Glomerular visceral epithelial cell (primary cell): ENCODE data around the gene CHRM4.

Experiments
- DNase-seq: peaks from one replicate; pipeline ENCODE4 v3.0.0-alpha.2; 2016; ENCODE audit errors: extremely low spot score

Gene CHRM4

DNA sequence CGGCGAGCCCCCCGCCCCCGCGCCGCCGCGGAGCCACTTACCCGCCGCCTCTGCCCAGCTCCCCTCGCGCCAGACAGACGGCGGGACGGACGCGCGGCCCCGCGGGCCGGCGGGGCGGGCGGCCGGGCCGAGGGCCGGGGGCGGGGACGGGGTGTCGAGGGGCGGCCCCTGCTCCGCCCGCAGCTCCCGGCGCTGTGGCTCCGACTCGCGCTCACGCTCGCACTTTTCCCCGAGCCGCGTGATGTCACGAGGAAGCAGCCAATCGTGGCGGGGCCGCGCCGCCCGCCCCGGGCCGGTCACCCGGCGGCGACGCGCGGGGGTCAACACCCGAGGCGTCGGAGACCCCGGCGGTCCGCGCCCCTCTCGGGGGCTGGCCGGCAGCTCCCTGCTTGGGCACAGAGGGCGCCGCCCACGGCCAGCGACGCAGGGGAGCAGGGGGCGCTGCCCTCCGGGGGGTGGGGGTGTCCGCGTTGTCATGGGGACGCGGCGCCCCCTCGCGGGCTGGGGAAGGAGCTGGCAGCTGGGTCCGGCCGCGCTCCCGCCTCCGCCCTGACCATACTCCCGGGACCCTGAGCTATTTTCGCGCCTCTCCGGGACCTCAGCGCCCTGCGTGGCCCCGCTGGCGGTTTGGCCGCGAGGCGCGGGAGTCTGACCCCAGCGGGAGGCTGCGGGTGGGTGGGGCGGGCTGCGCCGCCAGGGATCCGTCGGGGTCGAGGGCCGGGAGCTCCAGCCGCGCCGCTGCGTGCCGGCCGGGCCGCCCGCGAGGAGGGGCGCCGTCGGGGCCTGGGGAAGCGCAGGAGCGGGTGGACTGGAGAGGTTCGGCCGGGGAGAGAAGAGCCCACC is at the start of gene CHRM4:
Gene CHRM4, minus strand, starts transcription at position 199 of the 843 bp plus-strand sequence. CDS start 5,219 bp downstream, outside the sequence.
- DNase-seq = peak; percentile 48

DNA sequence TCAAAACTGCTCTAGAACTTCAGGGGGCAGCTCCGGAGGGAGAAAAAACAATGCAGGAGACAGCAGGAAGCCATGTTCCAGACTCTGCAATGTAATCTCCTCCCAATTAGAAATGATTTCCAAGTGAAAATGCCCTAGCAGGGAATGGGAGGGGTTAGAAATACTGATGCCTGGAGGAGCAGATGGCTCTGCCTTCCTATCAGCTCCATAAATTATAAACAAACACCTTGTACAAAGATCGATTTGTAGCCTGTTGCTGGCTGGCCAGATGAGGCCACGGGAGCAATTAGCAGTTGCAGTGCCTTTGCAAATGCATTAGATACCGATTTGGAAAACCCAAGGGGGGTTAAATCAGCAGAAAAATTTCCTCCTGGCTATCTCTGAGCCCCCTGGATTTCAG is 46.6 kb upstream of the CHRM4 start:
- no peak for DNase-seq

DNA sequence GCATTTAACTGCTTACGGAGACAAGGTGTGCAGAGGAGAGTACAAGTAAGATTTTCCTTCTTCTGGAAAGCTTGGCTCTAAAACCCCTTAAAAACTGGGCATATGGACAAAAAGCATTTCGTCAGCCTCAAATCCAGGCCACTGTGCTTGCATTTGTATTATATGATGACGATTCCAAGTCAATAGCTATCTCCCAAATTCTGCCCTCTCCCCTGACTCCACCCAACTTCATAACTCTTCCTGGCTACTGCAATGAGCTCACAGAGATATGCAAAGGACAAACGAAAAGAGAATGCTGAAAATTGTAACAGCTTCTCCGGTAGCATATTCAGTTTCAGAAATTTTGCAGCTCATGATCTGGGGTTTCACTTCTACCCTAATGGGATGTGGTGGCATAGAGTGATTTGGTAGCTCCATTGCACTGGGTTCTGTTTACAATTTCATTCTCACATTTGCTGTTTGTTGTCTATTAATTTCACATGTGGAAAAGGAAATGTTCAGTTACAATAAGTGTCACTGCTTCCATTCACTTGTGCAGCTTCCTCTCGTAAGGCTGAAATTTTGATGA is 45.6 kb upstream of the CHRM4 start:
- no peak for DNase-seq

DNA sequence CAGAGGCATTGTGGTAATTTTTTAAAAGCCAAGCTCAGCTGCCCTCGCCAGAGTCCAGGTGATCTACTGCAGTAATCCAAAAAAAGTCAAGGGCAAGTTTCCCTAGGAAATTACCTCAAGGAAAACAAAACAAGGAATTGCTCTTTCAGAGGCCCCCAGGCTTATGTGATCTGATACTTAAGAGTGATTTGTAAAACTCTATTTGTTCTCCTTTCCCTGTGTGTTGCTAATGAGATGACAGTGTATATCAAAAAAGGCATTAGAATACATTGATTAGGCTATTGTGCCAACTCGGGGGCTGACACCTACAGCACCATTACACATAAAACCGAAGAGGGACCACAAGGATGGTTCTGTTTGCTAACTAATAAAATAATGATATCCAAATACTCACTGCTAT is 44.5 kb upstream of the CHRM4 start:
- DNase-seq = no peak

DNA sequence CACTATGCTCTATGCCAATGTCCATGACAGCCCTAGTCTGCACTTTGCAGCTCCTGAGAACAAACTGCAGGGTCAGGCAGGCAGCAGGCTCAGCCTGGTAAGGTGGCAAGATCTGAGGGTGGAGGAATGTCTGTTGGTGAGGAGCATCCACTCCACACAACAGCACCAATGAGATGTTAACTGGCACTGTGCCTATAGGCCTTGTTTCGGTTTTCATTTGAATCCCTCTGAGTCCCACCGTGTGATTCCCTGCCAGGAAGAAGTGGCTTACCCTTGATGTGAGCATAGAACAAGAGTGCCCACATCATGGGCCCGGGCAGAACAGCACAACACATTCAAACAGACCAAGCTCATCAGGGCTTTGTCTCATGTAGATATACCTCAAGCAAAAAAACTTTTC is 44.1 kb upstream of the CHRM4 start:
- no peak for DNase-seq

DNA sequence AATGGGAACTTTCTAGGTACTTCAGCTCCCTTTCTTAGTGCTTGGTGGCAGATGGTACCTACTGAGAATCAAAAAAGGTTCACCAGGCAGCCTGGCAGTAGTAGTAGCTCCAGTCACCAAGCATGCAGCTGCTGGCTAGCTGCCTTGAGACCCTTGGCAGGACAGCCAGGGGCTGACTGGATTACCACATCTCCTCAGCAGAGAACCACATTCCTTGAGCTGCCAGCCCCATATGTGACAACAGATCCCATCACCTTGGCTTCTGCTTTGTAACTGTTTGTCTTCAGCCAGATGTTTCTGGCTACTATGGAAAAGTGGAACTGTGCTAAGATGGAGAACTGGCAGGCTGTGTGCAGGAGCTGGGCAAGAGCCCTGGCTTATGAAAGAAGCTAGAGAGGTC is 39.6 kb upstream of the CHRM4 start:
- no peak for DNase-seq

DNA sequence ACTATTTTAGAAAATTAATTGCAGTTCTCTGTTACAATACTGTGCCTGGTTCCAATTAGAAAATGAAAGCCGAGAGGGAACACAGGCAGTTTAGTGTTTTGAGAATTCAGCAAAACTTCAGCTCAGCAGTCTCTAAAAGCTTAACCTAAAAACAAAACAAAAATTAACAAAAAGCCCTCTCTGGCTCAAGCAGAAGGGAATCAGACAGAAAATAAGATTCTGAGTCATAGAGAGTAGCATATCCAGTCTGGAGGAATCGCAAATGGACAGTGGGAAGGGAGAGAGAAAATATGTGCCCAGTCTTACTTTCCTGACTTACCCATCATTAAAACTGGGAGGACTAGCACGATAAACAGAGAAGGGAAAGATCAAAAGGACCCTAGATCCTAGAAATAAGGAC is 38.1 kb upstream of the CHRM4 start:
- no peak for DNase-seq

DNA sequence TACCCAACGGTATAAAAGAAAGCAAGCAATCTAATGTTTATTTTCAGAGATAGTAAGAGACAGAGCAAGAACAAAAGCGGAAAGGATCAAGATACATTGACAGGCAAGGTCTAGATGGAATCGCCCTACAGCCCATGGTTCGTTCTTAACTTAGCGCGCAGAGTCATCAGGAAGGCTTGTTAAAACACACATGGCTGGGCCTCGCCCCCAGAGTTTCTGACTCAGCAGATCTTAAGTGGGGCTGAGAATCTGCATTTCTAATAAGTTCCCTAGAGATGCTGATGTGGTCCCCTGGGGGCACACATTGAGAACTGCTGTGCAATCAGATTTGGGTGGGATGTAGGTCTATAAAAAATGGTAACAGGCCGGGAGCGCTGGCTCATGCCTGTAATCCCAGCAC is 35.8 kb upstream of the CHRM4 start:
- no peak for DNase-seq

DNA sequence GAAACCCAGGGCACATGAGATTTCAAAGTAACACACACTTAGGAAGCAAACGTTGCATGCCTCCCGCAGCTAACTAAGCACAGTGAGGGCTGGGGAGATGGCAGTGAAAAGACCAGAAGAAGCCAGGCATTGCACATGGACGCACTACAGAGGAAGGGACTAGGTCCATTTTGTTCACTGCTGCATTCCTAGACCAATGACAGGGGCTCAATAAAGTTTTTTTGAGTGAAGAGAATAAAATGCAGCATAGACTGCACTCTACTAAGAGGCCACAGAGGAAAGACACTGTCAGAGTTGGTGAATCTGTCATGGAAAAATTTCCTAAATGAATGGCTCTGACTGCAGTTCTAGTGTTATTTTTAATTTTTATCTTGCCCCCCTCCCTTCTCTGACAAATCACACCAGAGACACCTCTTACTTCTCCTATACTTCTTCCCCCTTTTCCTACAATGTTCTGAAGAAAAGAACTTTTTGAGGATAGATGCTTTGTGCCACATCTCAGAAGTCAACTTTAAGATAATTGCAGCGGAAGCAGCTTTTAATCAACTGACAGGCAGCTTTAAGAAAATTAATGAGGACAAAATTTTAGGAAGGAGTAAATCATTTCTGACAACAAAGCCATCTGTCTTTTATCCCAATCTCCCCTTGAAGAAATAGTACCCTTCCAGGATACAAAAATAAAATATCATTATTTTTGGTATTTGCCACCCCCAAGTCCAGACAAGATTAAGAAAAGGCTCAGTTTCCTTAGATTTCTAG is 34.8 kb upstream of the CHRM4 start:
- no peak for DNase-seq

DNA sequence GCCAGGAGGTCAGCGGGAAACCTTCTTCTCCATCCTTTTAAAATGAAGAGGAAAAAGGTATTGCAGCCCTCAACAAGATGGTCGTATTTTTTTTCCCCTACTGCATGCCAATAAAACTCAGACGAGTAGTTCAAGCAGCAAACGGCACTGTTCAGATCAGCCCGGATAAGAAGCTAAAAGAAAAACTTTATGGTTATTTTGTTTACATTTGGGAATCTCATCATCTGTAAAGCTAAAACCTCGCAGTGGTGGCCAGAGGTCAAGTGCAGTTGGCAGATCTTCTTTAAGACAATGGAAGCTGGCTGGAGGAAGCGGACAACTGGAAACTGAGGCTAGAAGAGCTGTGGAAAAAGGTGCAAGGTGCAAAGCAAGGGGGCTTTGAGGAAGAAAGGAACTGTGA is 31.0 kb upstream of the CHRM4 start:
- no peak for DNase-seq

DNA sequence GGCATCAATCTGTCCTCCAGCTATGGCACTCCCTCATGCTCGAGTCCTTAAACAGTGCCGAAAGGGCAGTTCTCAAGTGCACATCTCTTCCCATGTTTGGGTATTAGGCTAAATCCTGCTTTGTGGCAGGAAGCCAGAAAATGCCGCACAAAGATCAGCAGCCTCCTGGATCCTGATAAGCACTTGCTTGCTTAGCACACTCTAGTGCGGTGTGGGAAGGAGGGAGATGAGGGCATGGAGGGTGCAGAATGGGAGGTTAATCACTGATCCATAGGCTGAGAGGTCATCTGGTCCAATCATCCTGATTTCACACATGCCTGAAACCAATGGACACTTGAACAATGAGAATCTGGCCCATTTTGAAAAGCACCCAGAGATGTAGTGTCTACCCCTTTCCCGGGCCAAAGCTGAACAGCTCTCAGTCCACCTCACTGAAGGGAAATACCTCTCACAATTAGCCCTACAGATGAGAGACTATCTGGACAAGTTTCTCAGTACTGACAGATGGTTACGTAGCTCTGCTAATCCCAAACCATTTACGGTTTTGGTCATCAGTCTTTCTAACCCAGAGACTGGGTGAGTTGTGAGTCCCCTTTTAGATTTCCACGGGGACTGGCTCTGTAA is 29.8 kb upstream of the CHRM4 start:
- DNase-seq = no peak

DNA sequence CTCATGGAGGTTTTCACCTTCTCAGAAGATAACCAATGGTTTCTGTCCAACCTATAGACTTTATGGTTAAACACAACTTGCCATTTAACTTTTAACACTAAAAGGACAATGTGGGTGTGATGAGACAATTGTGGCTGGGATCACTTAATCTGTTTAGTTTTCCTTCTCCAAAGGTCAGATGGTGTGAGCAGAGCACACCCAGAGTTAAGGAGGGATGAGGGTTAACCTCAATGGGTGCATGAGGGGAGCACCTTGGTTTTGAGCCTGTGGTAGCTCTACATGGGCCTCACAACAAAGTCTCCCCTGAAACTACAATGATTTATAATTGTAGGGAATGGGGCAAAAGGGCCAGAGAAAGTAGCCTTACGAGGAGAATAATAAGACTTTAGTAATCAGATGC is 28.9 kb upstream of the CHRM4 start:
- no peak for DNase-seq

DNA sequence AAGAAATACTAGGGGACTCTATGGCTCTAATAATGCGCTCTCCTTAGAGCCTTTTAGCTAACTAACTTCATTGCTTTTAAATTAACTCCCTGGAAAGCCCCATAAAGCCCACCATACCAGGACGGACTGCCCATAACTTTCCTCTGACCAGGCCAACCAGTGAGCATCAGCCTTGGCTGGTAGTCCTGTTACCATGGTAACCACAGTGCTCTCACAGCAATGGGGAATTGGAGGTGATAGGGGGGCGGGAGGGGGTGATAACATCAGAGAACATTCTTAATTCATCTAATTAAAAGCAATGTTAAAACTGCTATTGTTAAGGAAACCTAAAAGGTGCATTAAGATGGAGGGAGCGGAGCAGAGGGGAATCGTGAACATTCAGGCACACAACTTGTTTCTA is 27.2 kb upstream of the CHRM4 start:
- DNase-seq = no peak

DNA sequence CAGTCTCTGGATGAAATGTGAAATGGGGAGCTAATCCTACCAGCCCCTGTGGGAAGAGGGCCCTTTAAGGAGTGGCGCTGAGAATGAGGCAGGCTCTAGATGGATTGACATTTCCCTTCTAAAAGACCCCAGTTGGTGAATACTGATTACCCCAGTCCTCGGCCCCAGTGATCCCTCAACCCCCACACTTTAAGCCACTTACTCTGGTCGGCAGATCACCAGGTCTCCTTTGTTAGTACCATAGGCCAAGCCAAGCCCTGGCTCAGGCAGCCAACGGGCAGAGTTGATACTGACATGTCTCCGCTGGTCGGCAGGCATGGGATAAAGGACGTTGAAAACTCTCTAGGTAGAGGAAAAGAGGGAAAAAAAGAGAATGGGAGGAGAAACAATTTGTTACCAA is 26.1 kb upstream of the CHRM4 start:
- DNase-seq = no peak

DNA sequence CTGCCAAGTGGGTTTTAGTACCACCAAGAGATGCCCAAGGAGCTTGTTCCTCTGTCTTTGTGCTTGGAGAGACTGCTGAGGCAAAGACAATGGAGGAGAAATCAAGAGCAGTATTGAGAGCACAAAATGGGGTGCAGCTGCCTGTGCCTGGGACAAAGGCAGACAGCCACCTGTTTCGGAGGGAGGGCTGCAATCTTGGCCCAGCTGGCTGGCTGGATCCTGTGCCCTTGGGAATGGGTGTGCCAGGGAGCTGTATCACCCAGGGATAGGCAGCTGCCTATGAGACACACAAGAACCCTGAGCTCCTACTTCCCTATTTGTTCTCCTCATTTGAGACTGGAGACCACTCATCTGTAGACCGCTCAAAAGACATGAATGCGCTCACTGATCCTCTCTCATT is 23.3 kb upstream of the CHRM4 start:
- DNase-seq = no peak

DNA sequence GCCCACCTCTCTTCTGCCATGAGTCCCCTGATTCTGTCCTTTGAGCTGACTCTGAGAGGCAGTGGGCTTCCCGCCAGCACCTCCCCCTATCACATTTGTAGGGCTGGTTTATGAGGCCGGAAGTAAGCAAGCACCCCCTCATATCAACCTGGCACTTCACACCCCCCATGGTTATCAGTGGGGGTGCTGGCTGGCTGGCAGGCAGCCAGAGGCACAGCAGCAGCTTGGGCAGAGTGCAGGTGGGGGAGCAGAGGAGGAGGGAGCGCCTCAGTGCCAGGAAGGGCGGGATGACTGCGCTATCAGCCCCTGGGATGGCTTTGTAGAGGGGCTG is 22.9 kb upstream of the CHRM4 start:
- DNase-seq = no peak

DNA sequence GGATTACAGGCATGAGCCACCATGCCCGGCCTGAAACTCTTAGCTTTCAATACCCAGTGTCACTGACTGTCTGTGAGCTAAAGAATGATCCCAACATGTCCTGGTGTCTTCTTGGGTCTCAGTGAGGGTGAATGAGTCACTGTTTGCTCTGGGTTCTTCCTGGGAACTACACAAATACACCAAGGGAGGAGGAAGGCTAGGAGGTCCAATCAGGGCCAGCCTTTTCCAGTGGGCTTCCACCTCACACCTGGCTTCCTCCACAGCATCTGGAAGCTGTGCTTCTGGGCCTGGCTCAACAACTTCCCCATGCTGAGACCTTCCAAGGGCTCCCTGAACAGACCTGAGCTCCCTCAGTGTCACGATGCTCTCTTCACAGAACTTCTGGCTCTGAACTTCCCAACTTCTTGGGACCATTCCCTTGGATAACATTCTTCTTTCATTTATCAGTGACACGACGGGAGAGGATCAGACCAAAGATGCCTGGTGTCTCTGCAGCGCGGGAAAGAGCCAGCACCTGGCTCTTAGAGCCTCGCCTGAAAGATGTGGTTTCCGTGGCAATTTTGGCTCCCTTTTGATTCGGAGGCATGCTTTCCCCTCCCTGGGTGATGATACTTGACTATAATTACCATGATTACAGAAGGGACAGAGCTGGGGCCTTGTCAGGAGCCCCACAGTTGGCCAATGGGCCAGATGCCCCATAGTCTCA is 22.3 kb upstream of the CHRM4 start:
- DNase-seq = no peak

DNA sequence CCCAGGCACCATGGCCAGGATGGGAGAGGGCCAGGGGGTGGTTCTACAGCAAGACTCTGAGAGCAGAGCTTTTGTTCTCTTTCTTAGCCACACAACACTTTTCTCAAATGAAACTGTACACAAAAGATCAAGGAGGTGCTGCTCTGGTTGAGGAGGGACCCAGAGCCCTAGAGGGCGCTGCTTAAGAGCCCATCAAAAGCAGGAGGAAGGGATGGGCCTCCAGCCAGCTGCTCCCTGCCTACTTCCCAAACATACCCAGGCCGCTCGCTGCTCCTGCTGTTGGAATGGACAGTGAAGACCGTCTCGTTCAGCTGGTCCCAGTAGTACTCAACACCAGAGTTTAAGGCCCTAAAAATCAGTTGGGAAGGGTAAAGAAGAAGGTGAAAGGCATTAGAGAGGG is 18.4 kb upstream of the CHRM4 start:
- no peak for DNase-seq

DNA sequence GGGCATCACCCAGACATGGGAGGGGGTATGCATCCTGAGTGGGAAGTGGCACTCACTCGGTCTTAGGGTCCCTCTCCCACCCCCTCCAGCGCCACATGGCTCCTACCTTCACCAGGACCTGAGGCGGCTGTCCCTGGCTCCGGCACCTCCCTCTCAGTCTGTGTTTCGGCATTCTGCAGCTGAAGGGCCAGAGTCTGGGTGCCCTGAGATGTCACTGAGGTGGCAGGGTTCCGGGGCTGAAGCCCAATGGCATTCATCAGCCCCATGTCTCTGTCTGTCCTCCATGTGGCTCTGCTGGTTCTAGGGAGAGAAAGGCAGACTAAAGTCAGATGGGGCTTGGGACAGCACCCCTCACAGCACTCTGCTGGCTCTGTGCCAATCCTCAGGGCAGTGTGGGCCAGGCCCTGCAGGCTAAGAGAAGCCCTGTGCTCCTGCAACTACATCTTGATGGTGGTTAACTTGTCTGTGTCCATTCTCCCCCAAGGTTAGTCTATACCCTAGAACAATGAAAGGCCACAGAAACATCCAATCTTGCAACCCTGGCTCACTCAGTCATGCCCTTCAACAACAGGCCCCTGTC is 16.9 kb upstream of the CHRM4 start:
- no peak for DNase-seq

DNA sequence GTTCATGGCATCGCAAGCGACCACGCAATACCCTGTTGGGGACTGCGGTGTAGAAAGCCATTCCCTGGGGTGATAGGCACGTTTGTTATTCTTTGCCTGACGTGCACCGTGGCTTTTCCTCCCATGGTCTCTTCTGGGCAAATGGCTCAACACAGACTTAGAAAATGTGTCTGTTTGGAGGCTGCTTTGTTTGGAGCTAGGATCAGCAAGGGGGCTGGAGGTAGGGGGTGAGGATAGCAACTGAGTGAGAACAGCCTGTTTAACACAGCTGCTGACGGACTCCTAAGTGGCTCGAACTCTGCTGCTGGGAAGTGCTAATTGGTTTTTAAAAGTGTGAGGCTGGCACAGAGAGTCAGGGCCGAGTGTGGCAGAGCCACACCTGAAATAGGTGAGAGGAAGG is 16.1 kb upstream of the CHRM4 start:
- no peak for DNase-seq

DNA sequence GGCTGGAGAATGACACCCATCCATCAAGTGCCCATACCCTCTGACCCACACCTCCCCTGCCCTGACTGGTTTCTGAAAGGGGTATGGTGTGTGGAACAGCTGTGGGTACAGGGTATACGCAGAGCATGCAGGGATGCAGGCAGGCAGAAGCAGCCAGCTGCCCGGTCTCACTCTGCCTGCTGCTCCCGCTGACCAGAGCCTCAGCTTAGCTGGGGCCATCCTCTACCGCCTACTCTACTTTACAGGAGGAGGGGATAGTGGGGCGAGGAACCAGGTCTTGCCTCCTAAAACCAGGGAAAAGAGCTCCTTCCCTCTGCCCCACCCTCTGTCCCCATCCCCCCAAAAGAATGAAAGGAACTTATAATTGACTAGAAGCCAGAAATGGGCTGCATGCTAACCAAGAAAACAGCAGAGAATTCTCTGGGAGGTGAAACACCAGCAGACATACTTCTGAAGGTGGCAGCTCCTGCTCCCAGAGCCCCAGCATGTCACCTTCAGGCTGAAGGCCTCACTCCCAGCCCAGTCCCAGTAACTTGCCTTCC is 13.0 kb upstream of the CHRM4 start:
- no peak for DNase-seq
